Spleen (tissue), 11 donors: Measurements from ENCODE around the gene WWP2. TPM values are rescaled to one million over a fixed set of nuclear protein-coding genes. Genes with fewer than 3 reads are reported as not detected.
A peak's percentile ranks its signal among the peaks of the same experiment; 100 is the strongest.
"Not testable (repeated sequence)": the region's sequence is repeated elsewhere in the genome, so short reads cannot be mapped to it uniquely, and the experiment has no call there.

Experiments used
- DNase-seq: peaks from one replicate; pipeline ENCODE4 v3.0.0-alpha.2; 2020
- H3K27ac ChIP-seq, 8 donors: fragments of 200-600 bp; sonication (generic) in 7 of 8; 1 replicate in 4 of 8; 2 replicates in 4 of 8; pipeline versions ENCODE4 v1.5.0 to v1.8.0; 2016 to 2021; ENCODE audit warnings: inconsistent platforms in 4 of 8, mild to moderate bottlenecking in 4 of 8, moderate library complexity in 1 of 8
- H3K27me3 ChIP-seq, 7 donors: fragments of 200-600 bp; sonication (generic) in 6 of 7; replicated peaks in 1 of 7; 1 replicate in 4 of 7; 2 replicates in 3 of 7; pipeline versions ENCODE4 v1.5.0 to v1.8.0; 2016 to 2021; ENCODE audit warnings: inconsistent platforms in 3 of 7, mild to moderate bottlenecking in 1 of 7
- H3K36me3 ChIP-seq, 6 donors: fragments of 200-600 bp; sonication (generic) in 5 of 6; 1 replicate in 4 of 6; 2 replicates in 2 of 6; pipeline versions ENCODE4 v1.5.0 to v1.8.0; 2016 to 2021; ENCODE audit warnings: inconsistent platforms in 2 of 6
- H3K4me1 ChIP-seq, 6 donors: fragments of 200-600 bp; sonication (generic) in 5 of 6; 1 replicate in 3 of 6; 2 replicates in 3 of 6; pipeline versions ENCODE4 v1.5.0 to v1.8.0; 2016 to 2021; ENCODE audit warnings: inconsistent platforms in 3 of 6
- H3K4me3 ChIP-seq, 8 donors: fragments of 200-600 bp; sonication (generic) in 7 of 8; 1 replicate in 4 of 8; 2 replicates in 4 of 8; pipeline versions ENCODE4 v1.5.0 to v1.8.0; 2016 to 2021; ENCODE audit warnings: inconsistent platforms in 4 of 8, mild to moderate bottlenecking in 4 of 8, moderate library complexity in 2 of 8
- H3K9me3 ChIP-seq, 8 donors: fragments of 200-600 bp; sonication (generic) in 7 of 8; 1 replicate in 4 of 8; 2 replicates in 4 of 8; pipeline versions ENCODE4 v1.5.0 to v1.8.0; 2016 to 2021; ENCODE audit warnings: inconsistent platforms in 4 of 8
- POLR2AphosphoS5 ChIP-seq, 3 donors: sonication (generic); formaldehyde crosslinking; IDR thresholded peaks; one replicate each; pipeline ENCODE4 v1.5.1; 2017; ENCODE audit warnings: antibody characterized with exemption in 3 of 3
- WGBS, 5 donors: extraction: QIAGEN DNeasy Blood & Tissue Kit in 3 of 5; methylation state at CpG; one replicate each; pipeline versions ENCODE4 v1.1.5 to v1.1.7; 2013 to 2018; 5-methylcytosine and 5-hydroxymethylcytosine counted together
- intact Hi-C: fragments of 100-400 bp; cut with DNase I; formaldehyde crosslinking; loops from one replicate; pipeline ENCODE4 v1.15.0; 2023; ENCODE audit warnings: low total_unique reads
- polyA plus RNA-seq, 3 donors: library from polyadenylated mRNA; stranded (reverse); fragments of 200-250 nt; gene quantifications; one replicate each; pipeline ENCODE4 v1.2.1, GENCODE V29; 2013
- total RNA-seq, 7 donors: library from RNA; depleted of rRNA in 3 of 7; stranded (reverse); fragments of >200 nt in 3 of 7; fragmentation: NEBNext Ultra II Directional in 4 of 7; extraction: Animal tissue kit (Norgen Biotek cat#: 25700) in 4 of 7; gene quantifications; one replicate each; pipeline versions ENCODE4 v1.1.0 to v1.2.1, GENCODE V29; 2016 to 2021
- donor health status: healthy with polysubstance abuse.
- donor health status: DM: no; HTN: no; CAD: no; lungs with moderate emphysema.
- donor health status: DM: no; HTN: no; CAD: no.
- donor health status: Bipolar disorder and iron deficiency.
- donor health status: healthy.
- donor health status: DM: no; HTN: no; CAD: no.
- donor health status: DM: yes; HTN: yes; CAD: no.

The WWP2 gene
- total and polyA plus RNA-seq, 10 donors = 13.7 to 109 (median 67.7) TPM

- WGBS, 5 donors = 84 to 96% (median 90%) methylated on average over 3 to 8 of the region's 15 CpGs; no CpG with 5 or more reads in 2 of the 5 donors
- H3K36me3 ChIP-seq, H3K9me3 ChIP-seq, H3K27ac ChIP-seq, H3K4me1 ChIP-seq, DNase-seq, intact Hi-C loops, H3K27me3 ChIP-seq, H3K4me3 ChIP-seq: not testable (repeated sequence)
Observed at GRCh38 chr16:69952116-69952515, 190.0 kb downstream of the WWP2 start.

GRCh38 chr16:69952572-69953355 lies 190.6 kb downstream of the WWP2 start:
- WGBS, 5 donors = 82 to 100% (median 88%) methylated on average over 4 to 18 of the region's 24 CpGs
- H3K36me3 ChIP-seq, H3K27ac ChIP-seq, DNase-seq, H3K9me3 ChIP-seq, intact Hi-C loops, H3K4me1 ChIP-seq, H3K4me3 ChIP-seq, H3K27me3 ChIP-seq: not testable (repeated sequence)

DNA sequence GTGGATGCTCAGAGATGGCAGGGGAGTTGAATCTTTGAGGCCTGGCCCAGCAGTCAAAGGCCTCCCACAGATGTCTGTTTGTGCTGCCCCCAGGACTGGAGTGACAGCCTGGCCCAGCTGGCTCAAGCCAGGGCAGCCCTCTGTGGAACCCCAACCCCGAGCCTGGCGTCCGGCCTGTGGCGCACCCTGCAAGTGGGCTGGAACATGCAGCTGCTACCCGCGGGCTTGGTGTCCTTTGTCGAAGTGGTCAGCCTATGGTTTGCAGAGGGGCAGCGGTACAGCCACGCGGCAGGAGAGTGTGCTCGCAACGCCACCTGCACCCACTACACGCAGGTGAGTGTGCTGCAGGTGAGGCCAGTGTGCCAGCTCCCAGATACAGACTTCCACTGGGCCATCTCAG lies 192.1 kb downstream of the WWP2 start:
- DNase-seq, H3K27ac ChIP-seq, H3K36me3 ChIP-seq, H3K4me3 ChIP-seq, H3K27me3 ChIP-seq, H3K4me1 ChIP-seq, intact Hi-C loops, H3K9me3 ChIP-seq: not testable (repeated sequence)
- 91 to 98% (median 92%) methylated on average over 7 to 13 of the region's 13 CpGs for WGBS, 5 donors

DNA sequence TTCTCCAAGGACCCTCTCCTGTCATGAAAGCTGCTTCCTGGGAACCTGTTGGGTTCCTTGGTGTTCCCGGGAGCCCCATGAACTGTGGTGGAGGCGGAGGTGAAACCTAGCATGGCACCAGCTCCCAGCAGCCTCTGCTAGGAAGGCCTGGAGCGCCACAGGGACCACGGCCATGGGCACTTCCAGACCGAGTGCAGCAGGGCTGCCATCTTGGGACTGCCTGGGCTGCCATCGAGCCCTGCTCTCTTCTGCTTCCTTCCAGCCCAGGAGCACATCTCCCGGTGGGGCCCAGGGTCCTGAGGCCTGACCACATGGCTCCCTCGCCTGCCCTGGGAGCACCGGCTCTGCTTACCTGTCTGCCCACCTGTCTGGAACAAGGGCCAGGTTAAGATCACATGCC lies 201.2 kb downstream of the WWP2 start:
- H3K27me3 ChIP-seq, H3K9me3 ChIP-seq, intact Hi-C loops, H3K4me3 ChIP-seq, H3K27ac ChIP-seq, H3K36me3 ChIP-seq, DNase-seq, H3K4me1 ChIP-seq: not testable (repeated sequence)
- WGBS, 5 donors = 90 to 96% (median 92%) methylated on average over 2 to 7 of the region's 9 CpGs; no CpG with 5 or more reads in 2 of the 5 donors

DNA sequence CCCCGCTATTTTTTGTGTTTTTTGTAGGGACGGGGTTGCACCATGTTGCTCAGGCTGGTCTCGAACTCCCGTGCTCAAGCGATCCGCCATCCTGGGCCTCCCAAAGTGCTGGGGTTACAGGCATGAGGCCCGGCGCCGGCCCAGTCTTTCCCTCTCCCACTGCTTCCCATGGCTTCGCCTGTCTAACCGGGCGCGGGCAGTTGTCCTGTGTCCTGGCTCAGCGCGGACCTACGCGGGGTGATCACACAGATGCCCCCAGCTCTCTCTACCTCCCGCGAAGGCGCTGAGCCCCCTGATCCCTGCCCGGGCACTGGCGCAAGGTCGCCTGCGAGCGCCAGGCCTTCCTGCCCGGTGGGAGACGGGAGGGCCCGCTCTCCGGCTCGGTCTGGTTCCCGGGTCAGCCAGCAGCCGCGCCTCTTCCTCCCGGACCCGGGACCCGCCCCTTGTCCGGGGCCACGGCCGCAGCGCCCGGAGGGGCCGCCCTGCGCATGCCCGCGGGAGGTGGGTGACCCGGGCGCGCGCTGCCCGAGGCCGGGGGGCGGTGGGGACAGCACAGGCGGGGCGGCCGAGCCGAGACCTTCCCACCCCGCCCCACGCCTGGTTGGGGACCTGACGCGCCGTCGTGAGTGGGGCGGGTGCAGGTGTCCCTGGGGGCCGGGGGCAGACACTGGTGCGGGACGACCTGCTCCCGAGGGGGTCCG lies 203.0 kb downstream of the WWP2 start:
- 13 to 73% (median 33%) methylated on average over 4 to 57 of the region's 68 CpGs for WGBS, 5 donors
- H3K36me3 ChIP-seq, H3K27me3 ChIP-seq, H3K4me1 ChIP-seq, intact Hi-C loops, H3K9me3 ChIP-seq: not testable (repeated sequence)
- TF ChIP-seq POLR2AphosphoS5 (IDR thresholded peaks at IDR 0.05) = peak; percentile 18 to 53 (median 41)
- DNase-seq = peak; percentile 90
- peak overlapping the region in 6 of 8 donors; percentile 39 to 81 (median 70) for H3K27ac ChIP-seq
- peak overlapping the region in 7 of 8 donors; percentile 22 to 68 (median 33) for H3K4me3 ChIP-seq

DNA sequence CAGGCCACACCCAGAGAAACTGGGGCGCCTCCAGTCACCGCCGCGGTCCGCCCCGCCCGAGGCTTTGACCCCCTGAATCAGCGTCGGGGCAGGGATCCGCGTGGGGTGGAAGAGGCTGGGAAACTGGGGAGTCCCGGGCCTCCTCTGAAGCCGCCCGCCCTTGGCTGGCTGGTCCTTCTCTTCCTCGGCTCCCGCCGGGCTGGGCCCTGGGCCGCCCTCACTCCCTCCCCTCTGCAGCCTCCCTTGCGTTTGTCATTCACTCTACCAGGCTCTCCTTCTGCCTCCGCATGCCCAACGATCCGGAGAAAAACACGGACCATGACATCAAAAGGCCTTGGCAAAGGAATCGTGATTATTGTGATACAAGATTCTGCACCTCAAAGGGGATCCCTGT lies 203.5 kb downstream of the WWP2 start:
- H3K4me3 ChIP-seq = peak overlapping the region in 6 of 8 donors; percentile 22 to 68 (median 38)

GRCh38 chr16:69967688-69968087 lies 205.6 kb downstream of the WWP2 start:
- H3K4me1 ChIP-seq, H3K36me3 ChIP-seq, H3K27me3 ChIP-seq, DNase-seq, H3K9me3 ChIP-seq, H3K27ac ChIP-seq, intact Hi-C loops, H3K4me3 ChIP-seq: not testable (repeated sequence)
- no CpG with 5 or more reads among the region's 5 CpGs for WGBS, 5 donors

More for the DNA sequence above, 203.5 kb downstream of the WWP2 start:
- whole genome bisulfite sequencing, 5 donors = 30 to 34% methylated on average over 5 of the region's 24 CpGs; no CpG with 5 or more reads in 3 of the 5 donors
- H3K27me3 ChIP-seq, H3K36me3 ChIP-seq, intact Hi-C loops, DNase-seq, H3K9me3 ChIP-seq, H3K4me1 ChIP-seq: not testable (repeated sequence)
- H3K27ac ChIP-seq = peak overlapping the region in 5 of 8 donors; percentile 39 to 81 (median 74)

DNA sequence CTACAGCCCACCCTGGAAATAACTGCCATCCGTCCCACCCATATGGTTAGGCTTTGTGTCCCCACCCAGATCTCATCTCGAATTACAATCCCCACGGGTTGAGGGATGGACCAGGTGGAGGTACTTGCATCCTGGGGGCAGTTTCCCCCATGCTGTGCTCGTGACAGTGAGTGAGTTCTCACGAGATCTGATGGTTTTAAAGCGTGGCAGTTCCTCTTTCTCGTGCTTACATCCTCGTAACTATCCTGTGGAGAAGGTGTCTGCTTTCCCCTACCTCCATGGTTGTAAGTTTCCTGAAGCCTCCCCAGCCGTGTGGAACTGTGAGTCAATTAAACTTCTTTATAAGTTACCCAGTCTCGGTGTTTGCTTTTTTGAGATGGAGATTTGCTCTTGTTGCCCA lies 206.0 kb downstream of the WWP2 start:
- H3K9me3 ChIP-seq, H3K27ac ChIP-seq, H3K4me1 ChIP-seq, DNase-seq, intact Hi-C loops, H3K4me3 ChIP-seq, H3K36me3 ChIP-seq, H3K27me3 ChIP-seq: not testable (repeated sequence)
- WGBS, 5 donors = no CpG with 5 or more reads among the region's 10 CpGs

- WGBS, 5 donors = 89 to 100% (median 94%) methylated on average over 2 to 4 of the region's 4 CpGs
- H3K4me3 ChIP-seq, H3K27ac ChIP-seq, DNase-seq, H3K4me1 ChIP-seq, H3K27me3 ChIP-seq, intact Hi-C loops, H3K36me3 ChIP-seq, H3K9me3 ChIP-seq: not testable (repeated sequence)
Observed at GRCh38 chr16:69969657-69970056, 207.5 kb downstream of the WWP2 start.

DNA sequence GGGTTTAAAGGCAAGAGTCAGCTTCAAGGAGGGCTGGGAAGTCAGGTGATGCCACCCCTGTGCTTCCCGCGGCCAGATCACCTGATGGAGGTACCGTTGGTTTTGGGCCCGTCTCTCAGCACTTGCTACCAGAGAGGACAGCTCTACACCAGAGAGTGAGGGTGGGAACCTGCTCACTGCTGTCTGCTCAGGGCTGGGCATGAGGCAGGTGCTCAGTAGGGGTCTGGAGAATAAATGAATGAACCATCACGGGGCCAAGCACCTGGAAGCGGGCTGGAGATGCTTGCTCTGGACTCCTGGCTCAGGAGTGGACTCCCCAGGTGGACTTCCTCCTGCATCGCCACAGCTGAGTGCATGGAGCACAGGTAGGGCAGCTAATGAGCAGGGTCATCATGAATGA lies 210.0 kb downstream of the WWP2 start:
- H3K27me3 ChIP-seq, DNase-seq, H3K36me3 ChIP-seq, H3K27ac ChIP-seq, H3K4me1 ChIP-seq, intact Hi-C loops, H3K9me3 ChIP-seq, H3K4me3 ChIP-seq: not testable (repeated sequence)
- 67 to 89% (median 80%) methylated on average over 3 to 4 of the region's 7 CpGs; no CpG with 5 or more reads in 1 of the 5 donors for WGBS, 5 donors

DNA sequence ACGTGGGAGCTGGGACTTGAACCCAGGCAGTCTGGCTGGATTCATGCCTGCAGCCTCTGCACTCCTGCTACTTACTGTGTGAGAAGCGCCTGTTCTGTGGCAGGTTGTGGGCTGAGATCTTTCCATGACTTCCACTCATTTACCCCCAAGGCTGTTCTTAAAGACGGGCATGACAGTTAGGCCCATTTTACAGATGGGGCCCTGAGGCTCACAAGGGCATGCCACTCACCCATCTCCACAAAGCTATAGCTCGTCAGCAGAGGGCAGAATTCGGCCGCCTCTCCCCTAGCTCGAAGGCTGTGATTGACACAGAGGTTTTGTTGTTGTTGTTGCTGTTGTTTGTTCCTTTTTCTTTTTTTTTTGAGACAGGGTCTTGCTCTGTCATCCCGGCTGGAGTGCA lies 210.8 kb downstream of the WWP2 start:
- H3K27me3 ChIP-seq, H3K9me3 ChIP-seq, H3K27ac ChIP-seq, H3K4me3 ChIP-seq, DNase-seq, intact Hi-C loops, H3K4me1 ChIP-seq: not testable (repeated sequence)
- WGBS, 5 donors = 80 to 97% (median 87%) methylated on average over 2 to 6 of the region's 8 CpGs
- peaks cover 0 to 11% (median 0%) of the 10 kb centered on the region in 6 donors for H3K36me3 ChIP-seq
